Measurements from ENCODE around the gene MMP20. TPM values are rescaled to one million over a fixed set of nuclear protein-coding genes. Genes with fewer than 3 reads are reported as not detected.
A peak's percentile ranks its signal among the peaks of the same experiment; 100 is the strongest.

The MMP20 gene
- polyA plus RNA-seq, 2 of the 4 experiments (the other 2 are of a cell fraction): not detected

GRCh38 chr11:102572554-102573220 is 52.4 kb downstream of the MMP20 start (continued):
- TF ChIP-seq CBX8 (IDR thresholded peaks at IDR 0.05): no peak
- TF ChIP-seq POLR2AphosphoS2 (conservative IDR thresholded peaks at IDR 0.05; ENCODE audit: low read length): no peak
- TF ChIP-seq NFE2L2 (conservative IDR thresholded peaks at IDR 0.05; ENCODE audit: low read length): no peak
- no peak for TF ChIP-seq RNF2 (IDR thresholded peaks at IDR 0.05; ENCODE audit: borderline replicate concordance, low read depth)
- TF ChIP-seq ZC3H11A (IDR thresholded peaks at IDR 0.05): no peak
- no peak for TF ChIP-seq HEYL (CRISPR knock-in tag; IDR thresholded peaks at IDR 0.05)
- no peak for TF ChIP-seq RAD21 (conservative IDR thresholded peaks at IDR 0.05 in 1 of 2, IDR thresholded peaks at IDR 0.05 in 1 of 2)
- TF ChIP-seq JUNB (IDR thresholded peaks at IDR 0.05): no peak

- DNase-seq (ENCODE audit: low read depth in 1 of 2, low spot score in 1 of 2) (no peak), ATAC-seq (no peak), FAIRE-seq (no peak)
- Histone ChIP-seq H3K4me3 (no peak overlapping the region), H3K4me2 (no peak overlapping the region), H3K9me3 (peaks cover 16% of the 10 kb centered on the region), H3K4me1 (peaks cover 14% of the 10 kb centered on the region), H3K27ac (no peak overlapping the region)
- POLR2A ChIA-PET: no interaction called here
- WGBS (ENCODE audit: missing lambda C conversion rate): 68% methylated on average over 3 of the region's 3 CpGs
- CTCF ChIA-PET: no interaction called here
- TF ChIP-seq FOXS1 (CRISPR knock-in tag; IDR thresholded peaks at IDR 0.05): no peak
- peak; percentile 78 for TF ChIP-seq ZFP36 (IDR thresholded peaks at IDR 0.05; ENCODE audit: borderline replicate concordance, partially characterized antibody)
Observed at GRCh38 chr11:102568851-102569250, 56.3 kb downstream of the MMP20 start.

GRCh38 chr11:102566112-102566511 is 59.0 kb downstream of the MMP20 start:
- FAIRE-seq: no peak
- ATAC-seq: no peak
- H3K4me3 ChIP-seq: no peak overlapping the region
- H3K9me3 ChIP-seq: peaks cover 16% of the 10 kb centered on the region
- POLR2A ChIA-PET: no interaction called here
- WGBS (ENCODE audit: missing lambda C conversion rate): 69% methylated on average over 1 of the region's 1 CpG
- no peak for DNase-seq (ENCODE audit: low read depth in 1 of 2, low spot score in 1 of 2)
- CTCF ChIA-PET: no interaction called here
- H3K4me2 ChIP-seq: no peak overlapping the region
- no peak overlapping the region for H3K27ac ChIP-seq
- peaks cover 13% of the 10 kb centered on the region; the same call in 2 of the 3 replicates for H3K4me1 ChIP-seq
- TF ChIP-seq JUN (IDR thresholded peaks at IDR 0.05) (no peak), ATOH8 (CRISPR knock-in tag; IDR thresholded peaks at IDR 0.05; ENCODE audit: low read depth) (no peak), HMGXB4 (CRISPR knock-in tag; IDR thresholded peaks at IDR 0.05; ENCODE audit: borderline replicate concordance) (no peak), RNF2 (IDR thresholded peaks at IDR 0.05; ENCODE audit: borderline replicate concordance, low read depth) (no peak), CBX2 (IDR thresholded peaks at IDR 0.05; ENCODE audit: borderline replicate concordance, low read depth) (no peak), EP300 (IDR thresholded peaks at IDR 0.05) (no peak), TFCP2L1 (CRISPR knock-in tag; IDR thresholded peaks at IDR 0.05) (no peak), PBX3 (IDR thresholded peaks at IDR 0.05) (no peak), REST (IDR thresholded peaks at IDR 0.05) (no peak), SMC3 (IDR thresholded peaks at IDR 0.05) (no peak), NFE2L2 (conservative IDR thresholded peaks at IDR 0.05; ENCODE audit: low read length) (no peak), CHD2 (IDR thresholded peaks at IDR 0.05; ENCODE audit: low read length, partially characterized antibody) (no peak), NR3C1 (IDR thresholded peaks at IDR 0.05) (no peak), HES2 (IDR thresholded peaks at IDR 0.05) (no peak), CHD4 (IDR thresholded peaks at IDR 0.05; ENCODE audit: borderline replicate concordance) (no peak)

Data from A549 (cell line).